HepG2 (cell line): ENCODE results near the gene SHTN1. TPM values are rescaled to one million over a fixed set of nuclear protein-coding genes. Genes with fewer than 3 reads are reported as not detected.

Experiments used
- ATF7 ChIP-seq, 2 experiments: fragments of 450-650 bp in 1 of 2; sonication (generic) in 1 of 2; formaldehyde crosslinking in 1 of 2; IDR thresholded peaks; 2 replicates each; pipeline versions ENCODE4 v1.4.0 to v1.6.1; 2016 to 2020; ENCODE audit warnings: antibody characterized with exemption in 1 of 2, mild to moderate bottlenecking in 1 of 2, missing genetic modification reagents in 1 of 2
- PREB ChIP-seq: sonication (generic); formaldehyde crosslinking; IDR thresholded peaks from 2 replicates; pipeline ENCODE4 v1.4.0; 2020; ENCODE audit warnings: missing genetic modification reagents
- ZBTB43 ChIP-seq: sonication (generic); formaldehyde crosslinking; conservative IDR thresholded peaks from 2 replicates; pipeline ENCODE4 v1.4.0; 2020; ENCODE audit warnings: missing genetic modification reagents
- ZNF841 ChIP-seq: sonication (generic); formaldehyde crosslinking; IDR thresholded peaks from 2 replicates; pipeline ENCODE4 v1.8.1; 2023; ENCODE audit warnings: missing genetic modification reagents, borderline replicate concordance
- polyA plus RNA-seq, 8 experiments: library from polyadenylated mRNA; depleted of rRNA in 3 of 8; stranded (reverse) in 7 of 8; unstranded in 1 of 8; fragments of >200 nt; fragmentation: Illumina TruSeq in 4 of 8; extraction: Trizol in 4 of 8; gene quantifications; 2 replicates each; pipeline versions ENCODE4 v1.2.1 to v1.2.3, GENCODE V29; 2011 to 2016; ENCODE audit warnings: low read depth in 4 of 8, missing spikeins in 1 of 8, mixed read lengths in 1 of 8; ENCODE audit not compliant: insufficient read depth in 1 of 8
- total RNA-seq, 5 experiments: library from RNA; depleted of rRNA; stranded (reverse); fragments of >200 nt; fragmentation: Illumina TruSeq; extraction: Trizol; gene quantifications; 2 replicates each; pipeline ENCODE4 v1.2.3, GENCODE V29; 2016; ENCODE audit warnings: low read depth in 1 of 5
- TF ChIP-seq, protein P1 (sequence below): sonication (generic); formaldehyde crosslinking; IDR thresholded peaks from 2 replicates; pipeline ENCODE4 v1.4.0; 2020; ENCODE audit warnings: missing genetic modification reagents

SHTN1 gene
- total and polyA plus RNA-seq, 2 of the 13 experiments (the other 11 are each of a cell fraction or from before 2014, with no cell fraction given) = 11.3 to 15.6 TPM

GRCh38 chr10:117005527-117006055 lies 604 bp upstream of the SHTN1 start (continued):
- TF ChIP-seq PREB (CRISPR knock-in tag) = no peak
- TF ChIP-seq ZNF841 = no peak
- TF ChIP-seq ZBTB43 = peak; percentile 31
- TF ChIP-seq, protein P1, sequence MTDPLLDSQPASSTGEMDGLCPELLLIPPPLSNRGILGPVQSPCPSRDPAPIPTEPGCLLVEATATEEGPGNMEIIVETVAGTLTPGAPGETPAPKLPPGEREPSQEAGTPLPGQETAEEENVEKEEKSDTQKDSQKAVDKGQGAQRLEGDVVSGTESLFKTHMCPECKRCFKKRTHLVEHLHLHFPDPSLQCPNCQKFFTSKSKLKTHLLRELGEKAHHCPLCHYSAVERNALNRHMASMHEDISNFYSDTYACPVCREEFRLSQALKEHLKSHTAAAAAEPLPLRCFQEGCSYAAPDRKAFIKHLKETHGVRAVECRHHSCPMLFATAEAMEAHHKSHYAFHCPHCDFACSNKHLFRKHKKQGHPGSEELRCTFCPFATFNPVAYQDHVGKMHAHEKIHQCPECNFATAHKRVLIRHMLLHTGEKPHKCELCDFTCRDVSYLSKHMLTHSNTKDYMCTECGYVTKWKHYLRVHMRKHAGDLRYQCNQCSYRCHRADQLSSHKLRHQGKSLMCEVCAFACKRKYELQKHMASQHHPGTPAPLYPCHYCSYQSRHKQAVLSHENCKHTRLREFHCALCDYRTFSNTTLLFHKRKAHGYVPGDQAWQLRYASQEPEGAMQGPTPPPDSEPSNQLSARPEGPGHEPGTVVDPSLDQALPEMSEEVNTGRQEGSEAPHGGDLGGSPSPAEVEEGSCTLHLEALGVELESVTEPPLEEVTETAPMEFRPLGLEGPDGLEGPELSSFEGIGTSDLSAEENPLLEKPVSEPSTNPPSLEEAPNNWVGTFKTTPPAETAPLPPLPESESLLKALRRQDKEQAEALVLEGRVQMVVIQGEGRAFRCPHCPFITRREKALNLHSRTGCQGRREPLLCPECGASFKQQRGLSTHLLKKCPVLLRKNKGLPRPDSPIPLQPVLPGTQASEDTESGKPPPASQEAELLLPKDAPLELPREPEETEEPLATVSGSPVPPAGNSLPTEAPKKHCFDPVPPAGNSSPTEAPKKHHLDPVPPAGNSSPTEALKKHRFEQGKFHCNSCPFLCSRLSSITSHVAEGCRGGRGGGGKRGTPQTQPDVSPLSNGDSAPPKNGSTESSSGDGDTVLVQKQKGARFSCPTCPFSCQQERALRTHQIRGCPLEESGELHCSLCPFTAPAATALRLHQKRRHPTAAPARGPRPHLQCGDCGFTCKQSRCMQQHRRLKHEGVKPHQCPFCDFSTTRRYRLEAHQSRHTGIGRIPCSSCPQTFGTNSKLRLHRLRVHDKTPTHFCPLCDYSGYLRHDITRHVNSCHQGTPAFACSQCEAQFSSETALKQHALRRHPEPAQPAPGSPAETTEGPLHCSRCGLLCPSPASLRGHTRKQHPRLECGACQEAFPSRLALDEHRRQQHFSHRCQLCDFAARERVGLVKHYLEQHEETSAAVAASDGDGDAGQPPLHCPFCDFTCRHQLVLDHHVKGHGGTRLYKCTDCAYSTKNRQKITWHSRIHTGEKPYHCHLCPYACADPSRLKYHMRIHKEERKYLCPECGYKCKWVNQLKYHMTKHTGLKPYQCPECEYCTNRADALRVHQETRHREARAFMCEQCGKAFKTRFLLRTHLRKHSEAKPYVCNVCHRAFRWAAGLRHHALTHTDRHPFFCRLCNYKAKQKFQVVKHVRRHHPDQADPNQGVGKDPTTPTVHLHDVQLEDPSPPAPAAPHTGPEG (CRISPR knock-in tag) = no peak; the same call in 1 of the 2 replicates
- no peak for TF ChIP-seq ATF7 (IDR thresholded peaks at IDR 0.05)
- TF ChIP-seq ATF7 (CRISPR knock-in tag; IDR thresholded peaks at IDR 0.05) = no peak
